ENCODE data around the gene VAV3.

Gene VAV3

DNA sequence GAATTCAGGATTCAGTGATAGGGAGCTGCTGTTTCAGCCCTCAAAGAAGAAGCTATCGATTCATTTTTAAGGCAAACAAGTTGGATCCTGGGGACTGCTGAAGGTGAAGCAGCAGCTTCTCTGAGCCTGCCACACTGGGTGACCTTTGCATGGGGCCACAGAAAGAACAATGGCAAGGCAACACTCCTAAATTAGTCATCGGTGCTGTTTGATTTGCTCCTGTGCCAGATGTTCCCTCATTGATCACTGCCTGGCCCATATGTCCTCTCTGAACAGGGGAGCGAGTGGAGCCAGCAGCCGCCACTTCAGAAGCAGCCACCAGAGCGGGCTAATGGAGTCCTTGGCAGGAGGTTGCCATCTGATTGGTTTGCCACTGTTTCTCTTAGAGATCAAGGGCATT is 432.7 kb downstream of the VAV3 start:
- no peaks in the 10 kb centered on the region for H3K36me3 Mint-ChIP-seq (ENCODE audit: low read depth)
- no peak overlapping the region for H3K27ac Mint-ChIP-seq
- H3K4me3 Mint-ChIP-seq: no peak overlapping the region
- H3K27me3 Mint-ChIP-seq (ENCODE audit: low read depth): no peaks in the 10 kb centered on the region
- no peaks in the 10 kb centered on the region for H3K4me1 Mint-ChIP-seq (ENCODE audit: low read depth)
- no peaks in the 10 kb centered on the region for H3K9me3 Mint-ChIP-seq

DNA sequence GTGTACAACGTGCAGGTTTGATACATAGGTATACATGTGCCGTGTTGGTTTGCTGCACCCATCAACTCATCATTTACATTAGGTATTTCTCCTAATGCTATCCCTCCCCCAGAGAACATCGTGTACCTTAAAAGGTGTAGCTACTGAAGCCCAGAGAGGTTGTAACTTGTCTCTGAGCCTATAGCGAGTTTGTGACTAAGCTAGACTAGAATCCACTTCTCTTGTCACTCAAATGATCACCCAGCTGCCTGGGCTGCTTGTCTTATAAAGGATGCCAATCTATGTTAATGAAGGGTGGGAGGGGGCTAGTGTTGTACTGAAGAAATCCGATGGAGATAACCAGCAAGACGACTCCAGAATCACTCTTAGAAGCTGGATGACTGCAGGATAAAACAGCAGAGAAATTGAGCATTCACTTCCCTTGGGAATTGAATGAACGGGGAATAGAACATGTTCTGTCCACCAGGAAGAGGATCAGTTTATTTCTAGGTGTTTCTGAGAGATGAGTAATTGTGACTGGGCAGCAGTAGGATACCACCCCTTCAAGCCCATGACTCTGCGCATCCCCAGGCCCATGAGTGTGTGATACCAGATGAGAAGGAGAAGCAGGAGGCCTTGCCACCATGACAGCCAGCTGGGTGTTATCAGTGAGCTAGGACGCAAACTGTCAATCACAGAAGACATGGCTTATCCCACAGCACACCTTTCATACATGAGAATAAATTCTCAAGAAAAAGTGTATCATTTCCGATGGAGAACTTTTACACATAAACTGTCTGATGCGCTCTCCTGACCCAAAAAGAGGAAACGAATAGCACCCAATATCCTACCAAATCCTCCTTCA is 433.7 kb downstream of the VAV3 start:
- Mint-ChIP-seq H3K4me1 (ENCODE audit: low read depth) (no peaks in the 10 kb centered on the region), H3K9me3 (no peaks in the 10 kb centered on the region), H3K4me3 (no peak overlapping the region)

DNA sequence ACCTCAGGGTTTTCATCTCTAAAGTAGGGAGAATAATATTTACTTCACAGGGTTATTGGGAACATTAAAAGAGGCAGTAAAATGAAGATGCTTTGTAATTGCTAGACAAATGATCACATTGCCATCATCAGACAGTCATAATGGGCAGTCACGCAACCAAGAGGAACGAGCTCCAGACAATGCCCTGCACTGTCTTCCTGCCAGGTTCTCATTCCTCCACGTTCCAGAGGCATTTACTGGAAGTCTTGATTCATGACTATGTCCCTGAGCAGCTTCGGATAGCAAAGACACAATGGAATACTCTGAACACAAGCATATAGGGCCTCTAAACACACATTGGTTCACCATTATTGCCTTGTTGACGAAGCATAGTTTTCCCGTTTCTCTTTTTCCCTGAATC is 434.4 kb downstream of the VAV3 start:
- no peaks in the 10 kb centered on the region for H3K9me3 Mint-ChIP-seq
- H3K4me3 Mint-ChIP-seq: no peak overlapping the region
- H3K36me3 Mint-ChIP-seq (ENCODE audit: low read depth): no peaks in the 10 kb centered on the region
- no peaks in the 10 kb centered on the region for H3K4me1 Mint-ChIP-seq (ENCODE audit: low read depth)
- H3K27me3 Mint-ChIP-seq (ENCODE audit: low read depth): no peaks in the 10 kb centered on the region
- no peak overlapping the region for H3K27ac Mint-ChIP-seq

More for the DNA sequence above, 433.7 kb downstream of the VAV3 start:
- Mint-ChIP-seq H3K27ac (no peak overlapping the region), H3K27me3 (ENCODE audit: low read depth) (no peaks in the 10 kb centered on the region), H3K36me3 (ENCODE audit: low read depth) (no peaks in the 10 kb centered on the region)

DNA sequence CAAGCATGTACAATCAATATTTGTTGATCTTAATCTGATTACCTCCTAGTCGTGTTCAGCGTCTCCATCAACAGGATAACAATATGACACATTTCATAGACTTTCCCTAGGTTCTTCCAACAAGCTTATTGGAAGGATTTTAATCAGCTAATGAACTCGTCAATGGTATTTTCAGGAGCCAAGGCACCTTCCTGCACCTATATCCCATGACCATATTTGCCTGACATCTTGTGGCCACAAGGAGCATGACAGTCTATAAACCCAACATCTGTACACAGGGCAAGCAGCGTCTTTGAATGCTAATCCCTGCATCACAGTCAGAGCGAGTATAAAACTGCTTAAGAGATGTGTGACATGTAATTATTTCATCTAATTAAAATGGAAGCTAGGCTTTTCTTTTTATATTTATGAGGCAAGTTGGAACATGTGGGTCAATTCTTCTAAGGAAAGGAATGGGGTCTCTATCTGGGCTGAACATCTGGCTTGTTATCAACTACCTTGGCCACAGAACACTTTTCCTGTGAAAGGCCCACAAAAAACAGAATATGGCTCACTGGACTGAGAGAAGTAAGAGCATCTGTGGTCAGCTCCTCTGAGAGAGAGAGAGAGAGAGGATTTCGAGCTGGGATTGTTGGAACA is 435.4 kb downstream of the VAV3 start:
- H3K4me3 Mint-ChIP-seq: no peak overlapping the region

DNA sequence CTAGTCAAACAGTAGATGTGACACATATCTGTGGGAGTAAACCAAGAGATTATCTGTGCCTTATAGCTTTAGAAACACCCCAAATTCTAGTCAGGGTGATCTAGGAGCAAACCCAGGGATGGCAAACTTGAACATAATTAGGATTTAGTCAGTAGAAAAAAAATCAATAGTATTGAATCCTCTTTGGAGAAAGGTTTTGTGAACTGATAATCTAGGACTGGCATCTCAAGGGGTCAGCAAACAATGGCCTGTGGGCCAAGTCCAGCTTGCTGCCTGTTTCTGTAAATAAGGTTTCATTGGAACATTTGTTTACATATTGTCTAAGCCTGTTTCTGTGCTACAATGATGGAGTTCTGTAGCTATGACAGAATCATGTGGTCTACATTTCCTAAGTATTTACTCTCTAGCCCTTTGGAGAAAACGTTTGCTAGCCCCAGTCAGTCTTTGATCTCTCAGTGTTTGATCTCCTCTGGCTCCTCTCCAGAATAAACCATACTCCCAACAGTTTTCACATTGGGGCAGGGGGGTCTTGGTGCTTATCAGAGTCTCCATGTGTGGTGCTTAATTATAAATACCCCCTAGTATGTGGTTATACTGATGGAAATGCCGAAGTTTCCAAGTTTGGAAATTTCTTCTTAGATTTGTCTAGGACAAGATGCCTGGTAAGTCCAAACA is 438.3 kb downstream of the VAV3 start:
- Mint-ChIP-seq H3K36me3 (ENCODE audit: low read depth) (no peaks in the 10 kb centered on the region), H3K4me3 (no peak overlapping the region), H3K27me3 (ENCODE audit: low read depth) (no peaks in the 10 kb centered on the region), H3K27ac (no peak overlapping the region), H3K9me3 (no peaks in the 10 kb centered on the region), H3K4me1 (ENCODE audit: low read depth) (peaks cover 5% of the 10 kb centered on the region)

More for the DNA sequence above, 435.4 kb downstream of the VAV3 start:
- Mint-ChIP-seq H3K27ac (no peak overlapping the region), H3K36me3 (ENCODE audit: low read depth) (no peaks in the 10 kb centered on the region), H3K27me3 (ENCODE audit: low read depth) (no peaks in the 10 kb centered on the region), H3K4me1 (ENCODE audit: low read depth) (peaks cover 5% of the 10 kb centered on the region), H3K9me3 (no peaks in the 10 kb centered on the region)

DNA sequence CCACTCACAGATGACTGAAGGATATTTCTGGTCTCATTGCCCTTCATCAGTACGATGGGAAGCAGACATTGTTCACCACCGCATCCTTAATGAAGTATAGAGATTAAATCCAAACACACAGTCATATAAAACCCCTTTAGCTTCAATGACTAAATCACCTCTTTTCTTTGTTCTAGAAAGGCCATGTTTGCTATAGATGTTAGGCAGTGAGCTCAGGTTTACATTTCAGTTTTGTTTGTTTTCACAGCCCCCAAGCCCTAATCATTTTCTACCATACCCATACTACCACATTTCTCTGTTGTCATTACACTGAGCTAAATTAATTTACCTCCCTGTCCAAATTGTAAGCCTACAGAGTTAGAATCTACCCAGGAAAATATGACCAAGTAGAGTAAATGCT is 439.0 kb downstream of the VAV3 start:
- Mint-ChIP-seq H3K4me1 (ENCODE audit: low read depth) (peaks cover 5% of the 10 kb centered on the region), H3K27me3 (ENCODE audit: low read depth) (no peaks in the 10 kb centered on the region), H3K9me3 (no peaks in the 10 kb centered on the region), H3K27ac (no peak overlapping the region), H3K4me3 (no peak overlapping the region), H3K36me3 (ENCODE audit: low read depth) (no peaks in the 10 kb centered on the region)

DNA sequence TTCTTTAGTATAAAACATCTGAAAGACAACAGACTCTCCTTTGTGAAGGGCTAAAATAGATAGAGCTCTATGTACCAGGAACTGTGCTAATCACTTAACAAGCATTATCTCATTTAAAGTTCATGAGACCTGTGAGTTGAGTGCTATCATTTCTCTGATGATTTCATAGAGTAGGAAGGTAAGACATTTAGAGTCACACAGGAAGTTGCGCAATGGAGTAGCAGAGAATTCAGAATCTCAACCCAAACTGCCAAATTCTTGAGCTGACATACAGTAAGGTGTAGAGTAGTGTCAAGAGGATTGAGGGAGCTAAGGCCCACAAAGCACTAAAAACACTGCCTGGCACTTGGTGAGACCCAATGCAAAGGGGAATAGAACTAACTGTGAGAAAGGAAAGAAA is 439.8 kb downstream of the VAV3 start:
- Mint-ChIP-seq H3K27me3 (ENCODE audit: low read depth) (no peaks in the 10 kb centered on the region), H3K27ac (no peak overlapping the region), H3K9me3 (no peaks in the 10 kb centered on the region), H3K36me3 (ENCODE audit: low read depth) (no peaks in the 10 kb centered on the region), H3K4me3 (no peak overlapping the region), H3K4me1 (ENCODE audit: low read depth) (peaks cover 5% of the 10 kb centered on the region)

DNA sequence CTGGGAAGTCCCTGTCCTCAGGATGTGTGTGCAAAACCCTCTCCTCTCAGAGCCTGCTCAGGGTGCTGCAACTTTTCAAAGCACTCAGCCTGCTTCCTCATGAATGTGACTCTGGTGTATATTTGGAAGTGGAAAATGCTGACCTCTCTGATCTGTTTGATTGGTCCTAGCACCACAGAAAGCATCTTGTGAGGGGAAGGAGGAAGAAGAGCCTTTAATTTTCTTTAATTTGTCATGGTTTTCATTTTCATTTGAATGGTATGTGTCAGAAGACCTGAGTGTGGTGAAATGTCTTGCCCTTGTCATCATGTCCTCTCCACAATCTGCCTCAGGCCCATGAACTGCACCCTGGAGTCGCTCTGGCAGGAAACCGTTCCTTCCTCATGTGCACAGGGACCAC is 440.7 kb downstream of the VAV3 start:
- Mint-ChIP-seq H3K9me3 (no peaks in the 10 kb centered on the region), H3K27ac (no peak overlapping the region), H3K4me1 (ENCODE audit: low read depth) (peaks cover 5% of the 10 kb centered on the region), H3K36me3 (ENCODE audit: low read depth) (no peaks in the 10 kb centered on the region), H3K27me3 (ENCODE audit: low read depth) (no peaks in the 10 kb centered on the region), H3K4me3 (no peak overlapping the region)

DNA sequence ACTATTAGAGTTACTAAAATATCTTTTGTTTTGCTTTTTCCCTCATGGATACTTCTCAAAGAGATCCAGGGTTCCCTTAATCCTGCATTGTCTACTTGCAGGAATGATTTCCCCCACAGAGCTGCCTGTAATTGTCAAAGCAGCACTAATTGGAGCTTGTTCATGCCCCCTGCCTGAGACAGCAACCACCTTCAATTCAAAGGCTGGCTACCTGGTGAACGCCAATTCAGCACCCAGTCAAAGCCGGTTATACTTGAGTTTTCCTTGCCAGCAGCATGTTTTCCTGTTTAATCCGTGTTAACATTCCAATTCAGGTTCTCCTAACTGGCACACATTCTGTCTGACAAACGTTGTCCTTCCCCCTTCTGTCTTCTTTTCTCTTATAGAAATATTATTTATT is 441.2 kb downstream of the VAV3 start:
- no peaks in the 10 kb centered on the region for H3K36me3 Mint-ChIP-seq (ENCODE audit: low read depth)
- no peak overlapping the region for H3K27ac Mint-ChIP-seq
- no peaks in the 10 kb centered on the region for H3K9me3 Mint-ChIP-seq
- H3K4me3 Mint-ChIP-seq: no peak overlapping the region
- peaks cover 5% of the 10 kb centered on the region for H3K4me1 Mint-ChIP-seq (ENCODE audit: low read depth)
- H3K27me3 Mint-ChIP-seq (ENCODE audit: low read depth): no peaks in the 10 kb centered on the region

DNA sequence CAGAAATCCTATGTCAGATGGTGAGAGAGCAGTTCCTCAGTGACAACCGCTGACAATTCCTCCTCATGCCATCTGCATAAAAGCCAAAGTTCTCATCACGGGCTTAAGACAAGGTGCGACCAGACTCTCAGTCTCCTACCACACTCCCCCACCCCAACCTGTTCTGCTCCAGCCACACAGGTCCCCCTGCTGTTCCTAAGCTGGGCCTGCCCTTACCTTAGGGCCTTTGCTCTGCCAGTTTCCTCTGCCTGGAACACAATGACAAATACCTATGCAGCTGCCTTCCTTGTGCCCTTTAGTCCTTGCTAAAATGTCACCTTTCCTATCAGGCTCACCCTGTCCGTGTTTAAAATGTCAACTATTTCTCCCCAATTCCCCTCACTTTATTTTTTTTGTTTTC is 441.9 kb downstream of the VAV3 start:
- Mint-ChIP-seq H3K27ac (no peak overlapping the region), H3K36me3 (ENCODE audit: low read depth) (no peaks in the 10 kb centered on the region)

More for the DNA sequence above, 441.9 kb downstream of the VAV3 start:
- H3K9me3 Mint-ChIP-seq: no peaks in the 10 kb centered on the region
- no peaks in the 10 kb centered on the region for H3K27me3 Mint-ChIP-seq (ENCODE audit: low read depth)
- no peak overlapping the region for H3K4me3 Mint-ChIP-seq
- peaks cover 5% of the 10 kb centered on the region for H3K4me1 Mint-ChIP-seq (ENCODE audit: low read depth)
